Measurements from ENCODE around the gene ST6GALNAC6. TPM values are rescaled to one million over a fixed set of nuclear protein-coding genes. Genes with fewer than 3 reads are reported as not detected.

ST6GALNAC6 gene
- total and polyA plus RNA-seq, 4 donors: 22.5 to 40.4 (median 32.3) TPM

GRCh38 chr9:127878001-127878651 is 21.3 kb downstream of the ST6GALNAC6 start:
- H3K9me3 ChIP-seq (ENCODE audit: control insufficient read depth in 4 of 4, low read length in 3 of 4): no peaks in the 10 kb centered on the region
- H3K36me3 ChIP-seq (ENCODE audit: control insufficient read depth in 4 of 4, insufficient read depth in 3 of 4, low read depth in 1 of 4, low read length in 3 of 4): no peaks in the 10 kb centered on the region
- H3K9ac ChIP-seq (ENCODE audit: low read depth in 1 of 2, low read length in 2 of 2): peak overlapping the region in 1 of 2 donors; percentile 2
- TF ChIP-seq RXRA (IDR thresholded peaks at IDR 0.05) (no peak), YY1 (IDR thresholded peaks at IDR 0.05) (no peak), ATF3 (IDR thresholded peaks at IDR 0.05) (no peak), TAF1 (conservative IDR thresholded peaks at IDR 0.05) (no peak), FOXA2 (IDR thresholded peaks at IDR 0.05) (no peak)
- TF ChIP-seq, protein P1, sequence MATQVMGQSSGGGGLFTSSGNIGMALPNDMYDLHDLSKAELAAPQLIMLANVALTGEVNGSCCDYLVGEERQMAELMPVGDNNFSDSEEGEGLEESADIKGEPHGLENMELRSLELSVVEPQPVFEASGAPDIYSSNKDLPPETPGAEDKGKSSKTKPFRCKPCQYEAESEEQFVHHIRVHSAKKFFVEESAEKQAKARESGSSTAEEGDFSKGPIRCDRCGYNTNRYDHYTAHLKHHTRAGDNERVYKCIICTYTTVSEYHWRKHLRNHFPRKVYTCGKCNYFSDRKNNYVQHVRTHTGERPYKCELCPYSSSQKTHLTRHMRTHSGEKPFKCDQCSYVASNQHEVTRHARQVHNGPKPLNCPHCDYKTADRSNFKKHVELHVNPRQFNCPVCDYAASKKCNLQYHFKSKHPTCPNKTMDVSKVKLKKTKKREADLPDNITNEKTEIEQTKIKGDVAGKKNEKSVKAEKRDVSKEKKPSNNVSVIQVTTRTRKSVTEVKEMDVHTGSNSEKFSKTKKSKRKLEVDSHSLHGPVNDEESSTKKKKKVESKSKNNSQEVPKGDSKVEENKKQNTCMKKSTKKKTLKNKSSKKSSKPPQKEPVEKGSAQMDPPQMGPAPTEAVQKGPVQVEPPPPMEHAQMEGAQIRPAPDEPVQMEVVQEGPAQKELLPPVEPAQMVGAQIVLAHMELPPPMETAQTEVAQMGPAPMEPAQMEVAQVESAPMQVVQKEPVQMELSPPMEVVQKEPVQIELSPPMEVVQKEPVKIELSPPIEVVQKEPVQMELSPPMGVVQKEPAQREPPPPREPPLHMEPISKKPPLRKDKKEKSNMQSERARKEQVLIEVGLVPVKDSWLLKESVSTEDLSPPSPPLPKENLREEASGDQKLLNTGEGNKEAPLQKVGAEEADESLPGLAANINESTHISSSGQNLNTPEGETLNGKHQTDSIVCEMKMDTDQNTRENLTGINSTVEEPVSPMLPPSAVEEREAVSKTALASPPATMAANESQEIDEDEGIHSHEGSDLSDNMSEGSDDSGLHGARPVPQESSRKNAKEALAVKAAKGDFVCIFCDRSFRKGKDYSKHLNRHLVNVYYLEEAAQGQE (IDR thresholded peaks at IDR 0.05): no peak
- TF ChIP-seq, protein P2, sequence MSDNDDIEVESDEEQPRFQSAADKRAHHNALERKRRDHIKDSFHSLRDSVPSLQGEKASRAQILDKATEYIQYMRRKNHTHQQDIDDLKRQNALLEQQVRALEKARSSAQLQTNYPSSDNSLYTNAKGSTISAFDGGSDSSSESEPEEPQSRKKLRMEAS (IDR thresholded peaks at IDR 0.05): no peak
- TF ChIP-seq, protein P3, sequence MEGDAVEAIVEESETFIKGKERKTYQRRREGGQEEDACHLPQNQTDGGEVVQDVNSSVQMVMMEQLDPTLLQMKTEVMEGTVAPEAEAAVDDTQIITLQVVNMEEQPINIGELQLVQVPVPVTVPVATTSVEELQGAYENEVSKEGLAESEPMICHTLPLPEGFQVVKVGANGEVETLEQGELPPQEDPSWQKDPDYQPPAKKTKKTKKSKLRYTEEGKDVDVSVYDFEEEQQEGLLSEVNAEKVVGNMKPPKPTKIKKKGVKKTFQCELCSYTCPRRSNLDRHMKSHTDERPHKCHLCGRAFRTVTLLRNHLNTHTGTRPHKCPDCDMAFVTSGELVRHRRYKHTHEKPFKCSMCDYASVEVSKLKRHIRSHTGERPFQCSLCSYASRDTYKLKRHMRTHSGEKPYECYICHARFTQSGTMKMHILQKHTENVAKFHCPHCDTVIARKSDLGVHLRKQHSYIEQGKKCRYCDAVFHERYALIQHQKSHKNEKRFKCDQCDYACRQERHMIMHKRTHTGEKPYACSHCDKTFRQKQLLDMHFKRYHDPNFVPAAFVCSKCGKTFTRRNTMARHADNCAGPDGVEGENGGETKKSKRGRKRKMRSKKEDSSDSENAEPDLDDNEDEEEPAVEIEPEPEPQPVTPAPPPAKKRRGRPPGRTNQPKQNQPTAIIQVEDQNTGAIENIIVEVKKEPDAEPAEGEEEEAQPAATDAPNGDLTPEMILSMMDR (IDR thresholded peaks at IDR 0.05; ENCODE audit: low read depth, low read length, missing input control): no peak
- H3K27me3 ChIP-seq (ENCODE audit: control insufficient read depth in 4 of 4, insufficient read depth in 4 of 4, low read length in 3 of 4): no peaks in the 10 kb centered on the region
- DNase-seq (ENCODE audit: low spot score): no peak
- 46% methylated on average over 18 of the region's 18 CpGs for WGBS
- H3K4me1 ChIP-seq (ENCODE audit: control insufficient read depth in 4 of 4, insufficient read depth in 4 of 4, low read length in 3 of 4): peaks cover 10 to 37% (median 24%) of the 10 kb centered on the region in 4 donors
- H3K27ac ChIP-seq (ENCODE audit: low read depth in 1 of 2, low read length in 2 of 2): peak overlapping the region in 1 of 2 donors; percentile 35
- H3K4me3 ChIP-seq (ENCODE audit: low read depth in 1 of 3, low read length in 3 of 3): peak overlapping the region; percentile 32 to 73 (median 71)

DNA sequence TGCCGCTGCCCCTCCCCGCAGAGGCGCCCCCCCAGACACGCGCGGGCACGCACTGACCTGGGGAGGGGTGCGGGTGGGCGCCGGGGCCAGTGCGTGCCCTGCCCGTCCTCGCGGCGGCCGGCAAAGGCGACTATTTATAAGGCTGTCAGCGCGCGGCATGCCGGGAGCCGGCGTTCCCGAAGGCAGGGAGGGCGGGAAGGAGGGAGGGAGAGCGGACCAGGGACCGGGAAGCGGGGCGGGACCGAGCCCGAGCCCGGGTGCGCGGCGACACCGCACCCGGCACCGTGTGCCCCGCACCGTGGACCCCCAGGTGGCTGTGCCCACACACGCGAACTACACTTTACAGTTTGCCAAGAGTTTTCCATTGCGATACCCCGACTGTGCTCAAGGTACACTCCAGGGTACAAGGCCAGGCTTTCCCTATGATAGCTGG is 21.8 kb downstream of the ST6GALNAC6 start, which contains the start of gene AK1:
TSS of gene AK1 (minus strand) at position 110 of the 433 bp plus-strand sequence. CDS start 3,058 bp downstream, outside the sequence.
- WGBS: 2% methylated on average over 44 of the region's 44 CpGs

More for the DNA sequence above, 21.8 kb downstream of the ST6GALNAC6 start, which contains the start of gene AK1:
- peak within 1 kb of the TSS; percentile 31 to 46 for H3K9ac ChIP-seq (ENCODE audit: low read depth in 1 of 2, low read length in 2 of 2)
- H3K4me1 ChIP-seq (ENCODE audit: control insufficient read depth in 4 of 4, insufficient read depth in 4 of 4, low read length in 3 of 4): peaks cover 10 to 37% (median 24%) of the 10 kb centered on the region in 4 donors
- H3K27me3 ChIP-seq (ENCODE audit: control insufficient read depth in 4 of 4, insufficient read depth in 4 of 4, low read length in 3 of 4): no peaks in the 10 kb centered on the region
- peak; percentile 76 for DNase-seq (ENCODE audit: low spot score)
- TF ChIP-seq ATF3 (IDR thresholded peaks at IDR 0.05) (no peak), JUND (IDR thresholded peaks at IDR 0.05) (no peak), SP1 (IDR thresholded peaks at IDR 0.05) (no peak), RXRA (IDR thresholded peaks at IDR 0.05) (no peak), FOXA1 (IDR thresholded peaks at IDR 0.05) (no peak), FOXA2 (IDR thresholded peaks at IDR 0.05) (no peak), ZBTB33 (IDR thresholded peaks at IDR 0.05) (no peak), GABPA (IDR thresholded peaks at IDR 0.05 in 1 of 2, conservative IDR thresholded peaks at IDR 0.05 in 1 of 2) (no peak), YY1 (IDR thresholded peaks at IDR 0.05) (no peak), HNF4A (conservative IDR thresholded peaks at IDR 0.05) (no peak)
- TF ChIP-seq, protein P3 (IDR thresholded peaks at IDR 0.05; ENCODE audit: low read depth, low read length, missing input control): no peak
- no peaks in the 10 kb centered on the region for H3K9me3 ChIP-seq (ENCODE audit: control insufficient read depth in 4 of 4, low read length in 3 of 4)
- H3K36me3 ChIP-seq (ENCODE audit: control insufficient read depth in 4 of 4, insufficient read depth in 3 of 4, low read depth in 1 of 4, low read length in 3 of 4): peaks cover 0 to 2% (median 0%) of the 10 kb centered on the region in 4 donors
- H3K27ac ChIP-seq (ENCODE audit: low read depth in 1 of 2, low read length in 2 of 2): peak within 1 kb of the TSS; percentile 25 to 35
- H3K4me3 ChIP-seq (ENCODE audit: low read depth in 1 of 3, low read length in 3 of 3): peak within 1 kb of the TSS; percentile 32 to 73 (median 71)
